ENCODE results near the gene RCSD1.

RCSD1 gene

GRCh38 chr1:167617153-167618147 is 12.6 kb upstream of the RCSD1 start:
- peak in 5 of 56 donors; percentile 9 to 35 (median 27) for DNase-seq

GRCh38 chr1:167618366-167618765 is 11.7 kb upstream of the RCSD1 start:
- DNase-seq = no peak

GRCh38 chr1:167618789-167619188 is 11.2 kb upstream of the RCSD1 start:
- no peak for DNase-seq

GRCh38 chr1:167620002-167620401 is 10.0 kb upstream of the RCSD1 start:
- DNase-seq = no peak

- DNase-seq = no peak
Observed at GRCh38 chr1:167621780-167622313, 8.2 kb upstream of the RCSD1 start.

- DNase-seq = no peak
Observed at GRCh38 chr1:167623951-167624350, 6.1 kb upstream of the RCSD1 start.

GRCh38 chr1:167625040-167625823 is 4.8 kb upstream of the RCSD1 start:
- no peak for DNase-seq

- peak in 1 of 56 donors; percentile 22 for DNase-seq
Observed at GRCh38 chr1:167627615-167627864, 2.5 kb upstream of the RCSD1 start.

- no peak for DNase-seq
Observed at GRCh38 chr1:167627865-167628641, 2.0 kb upstream of the RCSD1 start.

- no peak for DNase-seq
Observed at GRCh38 chr1:167628741-167629515, 1.1 kb upstream of the RCSD1 start.

GRCh38 chr1:167630568-167631385 is 745 bp downstream of the RCSD1 start:
- DNase-seq = peak in 1 of 56 donors; percentile 36

GRCh38 chr1:167631386-167631935 is 1.4 kb downstream of the RCSD1 start:
- DNase-seq = no peak

GRCh38 chr1:167631936-167632614 is 2.0 kb downstream of the RCSD1 start:
- DNase-seq = no peak

- no peak for DNase-seq
Observed at GRCh38 chr1:167633258-167633944, 3.4 kb downstream of the RCSD1 start.

- DNase-seq = no peak
Observed at GRCh38 chr1:167634435-167634834, 4.4 kb downstream of the RCSD1 start.

GRCh38 chr1:167635156-167635648 is 5.2 kb downstream of the RCSD1 start:
- no peak for DNase-seq

- no peak for DNase-seq
Observed at GRCh38 chr1:167635941-167636340, 5.9 kb downstream of the RCSD1 start.

- DNase-seq = peak in 6 of 56 donors; percentile 20 to 48 (median 30)
Observed at GRCh38 chr1:167638064-167638463, 8.0 kb downstream of the RCSD1 start.

Data from nucleus accumbens (tissue), 56 donors.